ENCODE results near the gene KRTAP1-1. TPM values are rescaled to one million over a fixed set of nuclear protein-coding genes. Genes with fewer than 3 reads are reported as not detected.

The KRTAP1-1 gene
- polyA plus RNA-seq, 2 of the 4 experiments (the other 2 are of a cell fraction): not detected

GRCh38 chr17:41029633-41030245 is 11.5 kb downstream of the KRTAP1-1 start, which contains the start of gene KRTAP1-4:
Gene KRTAP1-4, minus strand, starts transcription at chr17:41030195. Its CDS starts 117 bp downstream, at chr17:41030078.
- CTCF ChIA-PET: interaction anchor here (0.7 to 1.8 kb wide), 3 partner anchors 9 to 292 kb away, joined by 3 to 6 read pairs (median 3); no protein-coding TSS in a partner anchor
- Histone ChIP-seq H3K9me3 (no peaks in the 10 kb centered on the region), H3K4me3 (no peak within 1 kb of the TSS), H3K4me1 (peaks cover 8% of the 10 kb centered on the region; the same call in 1 of the 3 replicates), H3K27ac (no peak within 1 kb of the TSS), H3K4me2 (no peak within 1 kb of the TSS)
- DNase-seq (ENCODE audit: low read depth in 1 of 2, low spot score in 1 of 2): no peak
- no peak for FAIRE-seq
- WGBS (ENCODE audit: missing lambda C conversion rate): 60% methylated on average over 9 of the region's 12 CpGs
- TF ChIP-seq MAX (IDR thresholded peaks at IDR 0.05) (no peak), EP300 (IDR thresholded peaks at IDR 0.05) (no peak), HEYL (CRISPR knock-in tag; IDR thresholded peaks at IDR 0.05) (no peak), E2F6 (IDR thresholded peaks at IDR 0.05; ENCODE audit: borderline replicate concordance, low read depth) (no peak), HDAC2 (IDR thresholded peaks at IDR 0.05) (no peak), MAFK (IDR thresholded peaks at IDR 0.05; ENCODE audit: partially characterized antibody) (no peak), SREBF2 (IDR thresholded peaks at IDR 0.05) (no peak), CHD2 (IDR thresholded peaks at IDR 0.05; ENCODE audit: low read length, partially characterized antibody) (no peak), ELK1 (IDR thresholded peaks at IDR 0.05; ENCODE audit: low read depth, low read length) (no peak), HOXB13 (CRISPR knock-in tag; IDR thresholded peaks at IDR 0.05; ENCODE audit: low read depth) (no peak), JUN (IDR thresholded peaks at IDR 0.05) (no peak), KDM1A (IDR thresholded peaks at IDR 0.05; ENCODE audit: low read depth) (no peak), ATOH8 (CRISPR knock-in tag; IDR thresholded peaks at IDR 0.05; ENCODE audit: low read depth) (no peak)
- no peak for ATAC-seq
- POLR2A ChIA-PET: no interaction called here

GRCh38 chr17:41026715-41027471 is 14.4 kb downstream of the KRTAP1-1 start, which contains the start of gene KRTAP1-5:
Gene KRTAP1-5, minus strand, starts transcription at chr17:41027208. Its CDS starts 53 bp downstream, at chr17:41027155.
- DNase-seq (ENCODE audit: low read depth in 1 of 2, low spot score in 1 of 2): no peak
- no peak for FAIRE-seq
- POLR2A ChIA-PET: interaction anchor here (0.6 kb wide), 1 partner anchor 327 kb away, joined by 3 read pairs; no protein-coding TSS in a partner anchor
- no peak within 1 kb of the TSS for H3K4me3 ChIP-seq
- H3K4me1 ChIP-seq: peaks cover 8% of the 10 kb centered on the region; the same call in 1 of the 3 replicates
- H3K27ac ChIP-seq: no peak within 1 kb of the TSS
- CTCF ChIA-PET: interaction anchor here (2.0 kb wide), 1 partner anchor 522 kb away, joined by 5 read pairs; no protein-coding TSS in a partner anchor
- ATAC-seq: 0 out of 6 replicates have a peak, but pooled peaks of 1 of the 2 experiments have one; percentile 19
- no peaks in the 10 kb centered on the region for H3K9me3 ChIP-seq
- H3K4me2 ChIP-seq: no peak within 1 kb of the TSS
- 56% methylated on average over 9 of the region's 9 CpGs for WGBS (ENCODE audit: missing lambda C conversion rate)
- TF ChIP-seq JUNB (IDR thresholded peaks at IDR 0.05) (no peak), RARB (CRISPR knock-in tag; IDR thresholded peaks at IDR 0.05) (no peak), ZNF302 (CRISPR knock-in tag; IDR thresholded peaks at IDR 0.05) (no peak), HES2 (IDR thresholded peaks at IDR 0.05) (no peak), CBX8 (IDR thresholded peaks at IDR 0.05) (no peak), RCOR1 (IDR thresholded peaks at IDR 0.05; ENCODE audit: low read depth, low read length) (no peak), GATA3 (IDR thresholded peaks at IDR 0.05; ENCODE audit: borderline replicate concordance) (no peak), MAZ (IDR thresholded peaks at IDR 0.05; ENCODE audit: borderline replicate concordance, low read depth, low read length) (no peak), EHMT2 (IDR thresholded peaks at IDR 0.05; ENCODE audit: low read depth) (no peak), POLR2A (IDR thresholded peaks at IDR 0.05; ENCODE audit: low read length) (no peak), ZSCAN20 (CRISPR knock-in tag; IDR thresholded peaks at IDR 0.05) (no peak), CHD4 (IDR thresholded peaks at IDR 0.05; ENCODE audit: borderline replicate concordance) (no peak), CTCF (IDR thresholded peaks at IDR 0.05) (no peak), HOXB13 (CRISPR knock-in tag; IDR thresholded peaks at IDR 0.05; ENCODE audit: low read depth) (no peak), MAFK (IDR thresholded peaks at IDR 0.05; ENCODE audit: partially characterized antibody) (no peak), USF2 (IDR thresholded peaks at IDR 0.05) (no peak), NPAS2 (CRISPR knock-in tag; IDR thresholded peaks at IDR 0.05; ENCODE audit: borderline replicate concordance) (no peak), PBX3 (IDR thresholded peaks at IDR 0.05) (no peak), RFX5 (IDR thresholded peaks at IDR 0.05) (no peak)

Data from A549 (cell line).